Kidney capillary endothelial cell (primary cell): ENCODE data around the gene REC114.
A peak's percentile ranks its signal among the peaks of the same experiment; 100 is the strongest.
"Not testable (repeated sequence)": the region's sequence is repeated elsewhere in the genome, so short reads cannot be mapped to it uniquely, and the experiment has no call there.

Experiments used
- DNase-seq: peaks from one replicate; pipeline ENCODE4 v3.0.0-alpha.2; 2018; ENCODE audit warnings: low spot score

The REC114 gene

GRCh38 chr15:73442968-73443367, at the start of gene REC114:
TSS of gene REC114 (plus strand) at chr15:73443164. CDS start at chr15:73443186, 22 bp downstream.
- no peak for DNase-seq

GRCh38 chr15:73393336-73393735, 49.6 kb upstream of the REC114 start:
- no peak for DNase-seq

- DNase-seq = no peak
These were observed 48.2 kb upstream of the REC114 start for GRCh38 chr15:73394782-73395181.

DNA sequence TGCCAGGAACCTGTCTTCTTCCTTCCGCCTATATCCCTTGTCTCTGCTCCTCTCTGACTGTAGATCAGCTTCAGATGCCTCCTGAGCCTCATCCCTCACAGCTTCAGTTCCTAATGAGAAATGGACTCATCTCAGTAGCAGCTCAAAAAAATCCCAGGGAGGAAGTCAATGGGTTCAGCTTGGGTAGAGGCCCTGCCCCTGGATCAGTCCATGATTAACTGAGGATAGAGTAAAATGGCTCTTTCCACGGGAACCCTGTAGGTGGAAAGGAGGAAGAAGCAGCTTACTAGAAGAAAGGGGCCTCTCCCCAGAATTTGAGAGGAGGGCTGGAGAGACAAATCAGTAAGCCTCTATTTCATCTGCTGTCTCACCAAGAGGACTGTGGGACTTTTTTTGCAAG, 47.3 kb upstream of the REC114 start:
- DNase-seq = no peak

GRCh38 chr15:73397461-73397860, 45.5 kb upstream of the REC114 start:
- DNase-seq = no peak

DNA sequence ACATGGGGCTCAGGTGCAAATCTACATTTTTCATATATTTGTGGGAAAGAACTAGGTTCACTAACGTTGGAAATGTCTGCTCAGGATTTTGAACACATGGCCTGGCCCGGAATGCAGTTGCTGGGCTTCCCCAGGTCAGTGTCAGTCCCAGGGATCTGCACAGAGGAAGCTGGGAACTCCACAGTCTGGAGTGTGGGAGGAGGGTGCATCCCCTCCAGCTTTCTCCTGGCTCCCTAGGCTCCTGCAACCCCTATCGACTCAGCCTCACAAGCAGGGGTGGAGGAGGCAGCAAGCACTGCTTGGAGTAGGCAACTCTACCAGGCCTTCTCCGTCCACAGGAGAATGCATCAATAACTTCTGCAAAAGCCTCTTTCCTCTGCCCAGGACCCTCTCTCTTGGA, 44.1 kb upstream of the REC114 start:
- no peak for DNase-seq

GRCh38 chr15:73400222-73400621, 42.7 kb upstream of the REC114 start:
- not testable (repeated sequence) for DNase-seq

DNA sequence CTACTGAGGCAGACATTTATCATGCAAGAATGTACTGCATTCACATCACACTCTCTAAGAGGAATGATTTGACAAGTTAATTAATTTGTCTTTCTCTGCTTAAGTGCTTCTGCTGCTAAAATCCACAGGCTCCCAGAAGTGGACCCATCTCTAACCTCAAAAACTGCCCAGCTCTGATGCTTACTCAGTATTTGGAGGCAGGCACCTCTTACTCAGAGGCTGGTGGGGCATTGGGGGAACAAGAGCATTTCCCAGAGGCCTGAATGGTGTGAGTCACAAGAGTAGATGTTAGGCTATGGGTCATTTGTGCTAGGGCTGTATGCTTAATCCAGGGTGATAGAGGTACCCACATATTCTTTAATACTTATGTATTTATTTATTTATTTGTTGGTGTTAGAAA, 39.8 kb upstream of the REC114 start:
- DNase-seq = no peak

GRCh38 chr15:73414876-73415275, 28.1 kb upstream of the REC114 start:
- DNase-seq = no peak

GRCh38 chr15:73424506-73424905, 18.5 kb upstream of the REC114 start:
- DNase-seq = no peak

DNA sequence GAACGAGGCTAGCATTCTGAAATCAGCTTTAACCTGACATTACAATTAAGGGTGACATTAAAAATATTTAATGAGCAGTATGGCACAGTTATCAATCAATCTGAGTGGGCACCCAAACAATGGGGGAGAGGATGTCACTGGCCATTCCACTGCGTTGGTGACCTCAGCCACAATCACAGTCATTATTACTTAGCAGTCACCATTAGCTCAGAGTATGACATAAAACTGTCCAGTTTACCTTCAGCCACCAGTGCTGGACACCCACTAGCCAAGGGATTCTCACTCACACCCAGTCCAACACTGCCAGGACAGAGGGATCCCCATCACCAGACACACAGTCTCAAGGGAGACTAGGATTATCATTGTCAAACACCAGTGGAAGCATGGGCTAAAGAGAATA, 17.5 kb upstream of the REC114 start:
- no peak for DNase-seq

DNA sequence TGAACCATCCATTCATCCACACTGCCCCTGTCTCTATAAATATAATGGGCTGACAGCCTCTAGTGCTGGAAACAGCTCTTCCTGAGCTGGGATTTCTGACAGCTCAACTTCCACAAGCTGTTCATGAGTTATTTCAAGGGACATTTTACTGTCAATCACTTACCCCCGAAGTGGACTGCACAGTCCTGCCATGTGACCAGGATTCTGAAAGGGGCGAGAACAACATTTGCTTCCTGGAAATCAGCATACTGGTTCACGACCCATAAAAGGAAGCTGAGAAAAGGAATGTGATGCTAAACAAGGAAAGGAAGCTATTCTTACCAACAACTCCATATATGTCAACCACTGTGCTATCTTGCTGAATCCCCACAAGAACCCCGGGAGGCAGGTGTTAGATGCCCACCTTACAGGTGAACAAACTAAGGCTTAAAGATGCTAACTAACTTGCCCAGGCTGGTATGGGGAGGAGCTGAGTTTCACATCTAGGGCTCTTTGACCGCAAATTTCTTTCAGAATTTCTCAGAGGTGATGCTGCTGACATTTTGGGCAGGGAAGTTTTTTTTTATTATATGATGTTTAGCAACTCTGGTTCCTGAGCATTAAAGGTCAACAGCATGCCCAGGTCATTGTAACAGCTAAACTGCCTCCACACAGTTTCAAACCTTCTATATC, 16.5 kb upstream of the REC114 start:
- DNase-seq = no peak

DNA sequence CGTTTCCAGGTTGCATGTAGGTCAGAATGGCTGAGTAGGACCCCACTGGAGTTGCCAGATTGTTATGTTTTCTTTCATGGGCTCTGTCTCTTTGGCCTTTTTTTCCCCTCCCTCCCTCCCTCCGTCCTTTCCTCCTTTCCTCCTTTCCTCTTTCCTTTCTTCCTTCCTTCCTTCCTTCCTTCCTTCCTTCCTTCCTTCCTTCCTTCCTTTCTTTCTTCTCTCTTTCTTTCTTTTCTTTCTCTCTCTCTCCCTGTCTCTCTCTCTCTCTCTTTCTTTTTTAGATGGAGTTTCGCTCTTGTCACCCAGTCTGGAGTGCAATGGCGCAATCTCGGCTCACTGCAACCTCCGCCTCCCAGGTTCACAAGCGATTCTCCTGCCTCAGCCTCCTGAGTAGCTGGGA, 11.6 kb upstream of the REC114 start:
- DNase-seq = not testable (repeated sequence)

DNA sequence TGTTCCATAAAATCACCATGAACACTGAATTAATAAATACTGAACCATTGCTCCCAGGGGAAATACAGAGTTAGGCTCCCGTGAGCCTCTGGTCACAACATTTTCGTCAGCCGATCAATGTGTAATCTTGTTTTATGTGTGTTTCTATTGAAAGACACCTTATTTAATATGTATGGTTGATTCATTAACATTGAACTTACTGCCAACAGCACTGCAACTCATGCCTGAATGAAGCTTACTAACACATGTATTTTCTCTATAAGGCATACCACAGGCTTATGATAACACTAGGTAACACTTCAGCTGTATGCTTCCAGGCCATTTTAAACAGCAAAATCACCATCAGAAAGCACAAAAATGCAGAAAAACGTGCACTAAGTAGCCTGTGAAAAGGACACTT, 9.1 kb upstream of the REC114 start:
- DNase-seq = no peak

GRCh38 chr15:73436613-73437012, 6.4 kb upstream of the REC114 start:
- DNase-seq = no peak

DNA sequence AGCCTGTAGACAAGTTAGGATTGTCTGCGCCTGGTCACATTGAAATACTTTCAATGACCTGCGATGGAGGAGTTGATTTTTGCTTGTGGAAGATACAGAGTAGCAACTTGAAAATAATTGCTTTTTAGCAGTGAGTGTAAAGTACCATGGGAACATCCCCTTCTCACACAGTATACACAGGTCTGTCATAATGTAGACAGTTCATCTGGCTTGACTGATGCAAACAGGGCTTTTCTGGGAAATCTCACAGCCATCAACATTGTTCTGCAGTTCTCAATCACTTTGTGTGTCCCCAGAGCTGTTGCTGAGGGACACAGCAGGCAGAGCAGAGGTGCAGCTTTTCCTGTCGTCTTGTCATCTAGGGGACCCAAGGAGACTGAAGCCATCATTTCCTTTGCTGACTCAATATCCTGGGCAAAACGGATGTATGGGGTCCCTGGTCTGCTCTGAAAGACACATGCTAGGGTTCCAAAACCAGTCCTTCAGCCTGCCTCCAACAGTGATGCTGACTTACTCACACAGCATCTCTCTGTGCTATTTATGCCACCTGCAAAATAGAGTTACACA, 5.3 kb upstream of the REC114 start:
- peak; percentile 22 for DNase-seq

DNA sequence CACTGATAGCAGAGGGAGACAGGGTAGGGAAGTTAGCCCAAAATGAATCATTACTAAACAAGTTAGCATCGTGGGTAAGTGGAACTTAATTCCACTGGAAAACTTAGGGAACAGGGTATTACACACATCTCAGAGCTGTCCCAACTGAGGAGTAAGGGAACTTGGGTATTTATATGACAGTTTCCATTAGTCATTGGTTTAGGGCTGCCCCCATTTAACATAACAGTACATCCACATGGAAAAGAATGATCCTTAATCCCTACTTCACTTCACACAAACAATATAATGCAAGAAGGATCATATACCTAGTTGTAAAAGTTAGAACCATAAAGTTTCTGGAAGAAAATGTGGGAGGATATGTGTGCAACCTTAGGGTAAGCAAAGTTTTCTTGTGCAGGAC, 4.3 kb upstream of the REC114 start:
- DNase-seq = no peak

DNA sequence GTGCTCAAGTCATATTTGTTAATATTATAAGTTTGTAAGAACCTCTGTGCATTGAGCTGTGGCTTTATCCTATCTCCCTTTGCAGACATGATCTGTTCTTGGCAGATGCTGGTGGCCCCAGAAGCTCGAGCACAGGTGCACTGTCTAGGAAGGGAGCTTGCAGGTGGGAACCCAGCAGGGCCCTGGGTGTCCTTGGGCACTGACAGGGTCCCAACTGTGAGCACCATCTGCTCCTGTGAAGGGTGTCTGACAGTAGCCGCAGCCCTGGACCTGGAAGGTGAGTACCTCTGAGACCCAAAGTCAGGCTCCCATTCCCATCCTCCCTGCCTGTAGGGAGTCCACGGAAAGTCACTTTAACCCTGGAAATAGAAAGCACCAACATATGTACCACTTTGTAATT, 2.4 kb upstream of the REC114 start:
- no peak for DNase-seq

- no peak for DNase-seq
These were observed 543 bp upstream of the REC114 start for GRCh38 chr15:73442421-73442820.

GRCh38 chr15:73447471-73447870, 4.5 kb downstream of the REC114 start:
- not testable (repeated sequence) for DNase-seq

GRCh38 chr15:73448158-73448758, 5.3 kb downstream of the REC114 start:
- not testable (repeated sequence) for DNase-seq

DNA sequence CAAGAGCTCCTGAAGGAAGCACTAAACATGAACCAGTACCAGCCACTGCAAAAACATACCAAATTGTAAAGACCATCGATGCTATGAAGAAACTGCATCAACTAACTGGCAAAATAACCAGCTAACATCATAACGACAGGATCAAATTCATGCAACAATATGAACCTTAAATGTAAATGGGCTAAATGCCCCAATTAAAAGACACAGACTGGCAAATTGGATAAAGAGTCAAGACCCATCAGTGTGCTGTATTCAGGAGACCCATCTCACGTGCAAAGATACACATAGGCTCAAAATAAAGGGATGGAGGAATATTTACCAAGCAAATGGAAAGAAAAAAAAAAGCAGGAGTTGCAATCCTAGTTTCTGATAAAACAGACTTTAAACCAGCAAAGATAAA, 7.0 kb downstream of the REC114 start:
- not testable (repeated sequence) for DNase-seq

DNA sequence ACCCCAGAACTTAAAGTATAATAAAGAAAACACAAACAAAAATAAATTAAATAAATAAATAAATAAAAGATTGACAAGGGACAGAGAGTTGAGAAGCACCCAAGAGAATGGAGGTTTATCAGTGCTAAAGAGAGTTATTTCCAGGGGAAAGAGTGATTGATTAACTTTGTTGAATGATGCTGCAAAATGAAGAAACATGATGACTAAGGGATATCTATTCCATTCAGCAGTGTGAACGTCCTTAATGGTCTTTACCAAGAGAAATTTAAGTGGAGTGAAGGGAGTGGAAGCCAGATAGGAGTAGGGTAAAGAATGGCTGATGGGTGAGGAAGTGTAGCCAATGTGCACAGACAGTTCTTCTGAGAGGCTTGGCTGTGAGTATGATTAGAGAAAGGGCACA, 11.1 kb downstream of the REC114 start:
- DNase-seq = no peak

- no peak for DNase-seq
These were observed 12.9 kb downstream of the REC114 start for GRCh38 chr15:73455876-73456275.
